A549 (cell line): ENCODE results near the gene HOOK2. TPM values are rescaled to one million over a fixed set of nuclear protein-coding genes. Genes with fewer than 3 reads are reported as not detected.

Source experiments
- ATAC-seq, 2 experiments: fragments of 200-7000 bp in 1 of 2; fragments of >200 bp in 1 of 2; cut with Nextera tagmentation in 1 of 2; cut with Tn5 transposase in 1 of 2; 3 replicates each; pipeline versions ENCODE4 v1.8.0 to v1.9.1; 2018 to 2020; ENCODE audit warnings: mild to moderate bottlenecking in 1 of 2, moderate library complexity in 1 of 2
- CTCF ChIA-PET: fragments of 300-600 bp; sonication (Branson Sonifier 250); formaldehyde crosslinking; extraction: SDS; loops from one replicate; lab custom pipeline; 2021; ENCODE audit warnings: antibody characterized with exemption, inconsistent platforms; lab: Yijun Ruan, JAX
- POLR2A ChIA-PET: fragments of 350-600 bp; formaldehyde crosslinking; extraction: SDS; loops from one replicate; lab custom pipeline; 2021; ENCODE audit warnings: antibody characterized with exemption, inconsistent platforms; lab: Yijun Ruan, JAX
- DNase-seq, 2 experiments: peaks; one replicate each; pipeline versions ENCODE4 v3.0.0 to v3.0.0-alpha.2; 2011 to 2016; ENCODE audit warnings: low read depth in 1 of 2, low spot score in 1 of 2
- FAIRE-seq: peaks from 2 replicates; lab custom pipeline; 2011; peaks lifted over from hg19 to GRCh38; lab: Jason Lieb, UNC
- H3K27ac ChIP-seq, 2 experiments: fragments of >200 bp; sonication (Bioruptor Twin); formaldehyde crosslinking; 3 replicates each; pipeline ENCODE4 v1.5.1; 2016 to 2017
- H3K4me1 ChIP-seq: fragments of >200 bp; sonication (Bioruptor Twin); formaldehyde crosslinking; 3 replicates; pipeline ENCODE4 v1.6.1; 2016
- H3K4me2 ChIP-seq: fragments of >200 bp; sonication (Bioruptor Twin); formaldehyde crosslinking; 3 replicates; pipeline ENCODE4 v1.6.1; 2016
- H3K4me3 ChIP-seq: fragments of >200 bp; sonication (Bioruptor Twin); formaldehyde crosslinking; 3 replicates; pipeline ENCODE4 v1.5.1; 2016
- H3K9me3 ChIP-seq: fragments of >200 bp; sonication (Bioruptor Twin); formaldehyde crosslinking; 3 replicates; pipeline ENCODE4 v1.6.1; 2016
- CBX2 ChIP-seq: fragments of 200-600 bp; sonication (generic); IDR thresholded peaks from 2 replicates; pipeline ENCODE4 v1.6.1; 2016; ENCODE audit warnings: low read depth, mild to moderate bottlenecking, borderline replicate concordance
- CHD2 ChIP-seq: fragments of 150-350 bp; IDR thresholded peaks from 2 replicates; pipeline ENCODE4 v1.6.1; 2014; ENCODE audit warnings: low read length; ENCODE audit not compliant: partially characterized antibody
- CTCF ChIP-seq: fragments of >200 bp; sonication (Bioruptor Twin); formaldehyde crosslinking; IDR thresholded peaks from 3 replicates; pipeline ENCODE4 v1.5.1; 2016
- EHF ChIP-seq: fragments of 250-450 bp; sonication (Bioruptor Pico); IDR thresholded peaks from 2 replicates; pipeline ENCODE4 v1.5.0; 2020; ENCODE audit warnings: mild to moderate bottlenecking
- ELK1 ChIP-seq: fragments of 150-350 bp; IDR thresholded peaks from 2 replicates; pipeline ENCODE4 v1.6.1; 2014; ENCODE audit warnings: low read depth, mild to moderate bottlenecking, low read length
- GATA3 ChIP-seq: IDR thresholded peaks from 2 replicates; pipeline ENCODE4 v1.6.1; 2012; ENCODE audit warnings: borderline replicate concordance
- HES2 ChIP-seq: fragments of >200 bp; sonication (Bioruptor Twin); formaldehyde crosslinking; IDR thresholded peaks from 2 replicates; pipeline ENCODE4 v1.6.1; 2016
- HMGXB4 ChIP-seq: fragments of 250-450 bp; sonication (Bioruptor Pico); IDR thresholded peaks from 2 replicates; pipeline ENCODE4 v1.5.0; 2021; ENCODE audit warnings: mild to moderate bottlenecking, moderate library complexity, borderline replicate concordance
- HOXA7 ChIP-seq: fragments of 250-450 bp; sonication (Bioruptor Pico); IDR thresholded peaks from 2 replicates; pipeline ENCODE4 v1.5.0; 2020; ENCODE audit warnings: mild to moderate bottlenecking, moderate library complexity
- HOXB13 ChIP-seq: fragments of 250-450 bp; sonication (Bioruptor Pico); IDR thresholded peaks from 2 replicates; pipeline ENCODE4 v1.5.0; 2020; ENCODE audit warnings: low read depth, mild to moderate bottlenecking, moderate library complexity
- JUN ChIP-seq, 2 experiments: fragments of >200 bp; sonication (Bioruptor Twin); formaldehyde crosslinking; IDR thresholded peaks; 2 replicates in 1 of 2; 3 replicates in 1 of 2; pipeline ENCODE4 v1.6.1; 2016 to 2017
- KDM1A ChIP-seq: fragments of 200-600 bp; sonication (generic); IDR thresholded peaks from 2 replicates; pipeline ENCODE4 v1.6.1; 2016; ENCODE audit warnings: low read depth, mild to moderate bottlenecking
- MAZ ChIP-seq: fragments of 150-350 bp; IDR thresholded peaks from 2 replicates; pipeline ENCODE4 v1.6.1; 2014; ENCODE audit warnings: antibody characterized with exemption, low read depth, low read length, borderline replicate concordance
- NFE2L2 ChIP-seq: fragments of 150-350 bp; conservative IDR thresholded peaks from 2 replicates; pipeline ENCODE4 v1.6.1; 2014; ENCODE audit warnings: low read length
- PBX3 ChIP-seq: IDR thresholded peaks from 2 replicates; pipeline ENCODE4 v1.6.1; 2012
- RARB ChIP-seq: fragments of 250-450 bp; sonication (Bioruptor Pico); IDR thresholded peaks from 2 replicates; pipeline ENCODE4 v1.8.0; 2021; ENCODE audit warnings: mild to moderate bottlenecking, moderate library complexity
- REST ChIP-seq: fragments of 200-600 bp; sonication (generic); IDR thresholded peaks from 2 replicates; pipeline ENCODE4 v1.6.1; 2016; ENCODE audit warnings: antibody characterized with exemption, mild to moderate bottlenecking, moderate library complexity
- ZFP36 ChIP-seq: fragments of 450-650 bp; IDR thresholded peaks from 2 replicates; pipeline ENCODE4 v1.6.1; 2014; ENCODE audit warnings: borderline replicate concordance; ENCODE audit not compliant: partially characterized antibody
- WGBS: methylation state at CpG from one replicate; pipeline ENCODE4 v1.1.6; 2017; ENCODE audit errors: missing lambda C conversion rate; 5-methylcytosine and 5-hydroxymethylcytosine counted together
- polyA plus RNA-seq, 4 experiments: library from polyadenylated mRNA; depleted of rRNA in 3 of 4; stranded (reverse); fragments of >200 nt; fragmentation: RNase III in 1 of 4; extraction: RNeasy Plus Mini Kit Qiagen cat#74134 plus additional on column Dnase treatment in 1 of 4; gene quantifications; 2 replicates in 3 of 4; 3 replicates in 1 of 4; pipeline ENCODE4 v1.2.3, GENCODE V29; 2011 to 2017

HOOK2 gene
- polyA plus RNA-seq, 2 of the 4 experiments (the other 2 are of a cell fraction) = 8.3 to 21.5 TPM

GRCh38 chr19:12788682-12789097, 13.3 kb upstream of the HOOK2 start (continued):
- TF ChIP-seq MAZ = no peak
- TF ChIP-seq REST = no peak
- TF ChIP-seq EHF (CRISPR knock-in tag) = no peak
- TF ChIP-seq KDM1A = no peak
- peak; percentile 72; the same call in 1 of the 2 replicates for TF ChIP-seq GATA3
- no peak for TF ChIP-seq CHD2
- 0 out of 2 replicates have a peak, but pooled peaks have one; percentile 46 for TF ChIP-seq PBX3

GRCh38 chr19:12788042-12788681, 12.8 kb upstream of the HOOK2 start:
- FAIRE-seq (no peak), DNase-seq (no peak), ATAC-seq (no peak)
- Histone ChIP-seq H3K9me3 (no peaks in the 10 kb centered on the region), H3K27ac (peak overlapping the region; percentile 96 to 99), H3K4me1 (peaks cover 68% of the 10 kb centered on the region), H3K4me2 (peak overlapping the region; percentile 99), H3K4me3 (peak overlapping the region; percentile 92; the same call in 2 of the 3 replicates)
- WGBS = 29% methylated on average over 4 of the region's 4 CpGs
- TF ChIP-seq GATA3 = no peak
- no peak for TF ChIP-seq HOXB13 (CRISPR knock-in tag)
- TF ChIP-seq CBX2 = no peak
- no peak for TF ChIP-seq HES2
- no peak for TF ChIP-seq HMGXB4
- no peak for TF ChIP-seq NFE2L2
- TF ChIP-seq ZFP36 = no peak
- no peak for TF ChIP-seq JUN (IDR thresholded peaks at IDR 0.05)
- TF ChIP-seq CTCF = no peak
- TF ChIP-seq REST = no peak
- no peak for TF ChIP-seq KDM1A
- no peak for TF ChIP-seq HOXA7 (CRISPR knock-in tag)
- TF ChIP-seq RARB (CRISPR knock-in tag) = no peak
- TF ChIP-seq ELK1 = no peak
- ChIA-PET CTCF (interaction anchor here (1.3 to 5.0 kb wide), 6 partner anchors 8 to 30 kb away, joined by 3 to 58 read pairs (median 6); no protein-coding TSS in a partner anchor), POLR2A (interaction anchor here (2.4 kb wide), 1 partner anchor 10 kb away, joined by 24 read pairs; no protein-coding TSS in a partner anchor)
